Astrocyte (in vitro differentiated cells and primary cell): ENCODE measurements around the gene DNAJC13. TPM values are rescaled to one million over a fixed set of nuclear protein-coding genes. Genes with fewer than 3 reads are reported as not detected.
A peak's percentile ranks its signal among the peaks of the same experiment; 100 is the strongest.

ENCODE experiments used
- DNase-seq: peaks from one replicate; pipeline ENCODE4 v3.0.0-alpha.2; 2010; ENCODE audit warnings: low read depth
- FAIRE-seq: peaks from 2 replicates; lab custom pipeline; 2011; peaks lifted over from hg19 to GRCh38; lab: Jason Lieb, UNC
- H2AFZ ChIP-seq: 2 replicates; pipeline ENCODE4 v1.6.0; 2012; ENCODE audit warnings: low read depth, low read length, inconsistent platforms
- H3K27ac ChIP-seq: 2 replicates; pipeline ENCODE4 v1.5.1; 2011; ENCODE audit warnings: low read depth, low read length, inconsistent platforms
- H3K27me3 ChIP-seq: 2 replicates; pipeline ENCODE4 v1.6.0; 2011; ENCODE audit warnings: low read length, inconsistent platforms; ENCODE audit not compliant: insufficient read depth
- H3K36me3 ChIP-seq: 2 replicates; pipeline ENCODE4 v1.5.1; 2011; ENCODE audit warnings: low read length, inconsistent platforms; ENCODE audit not compliant: insufficient read depth
- H3K4me1 ChIP-seq: 2 replicates; pipeline ENCODE4 v1.5.1; 2011; ENCODE audit warnings: low read length, inconsistent platforms; ENCODE audit not compliant: insufficient read depth
- H3K4me2 ChIP-seq: 2 replicates; pipeline ENCODE4 v1.6.0; 2012; ENCODE audit warnings: low read length, inconsistent platforms
- H3K4me3 ChIP-seq: 2 replicates; pipeline ENCODE4 v1.5.1; 2011; ENCODE audit warnings: low read depth, mild to moderate bottlenecking, low read length, inconsistent platforms; ENCODE audit not compliant: insufficient read depth
- H3K79me2 ChIP-seq: 2 replicates; pipeline ENCODE4 v1.6.0; 2012; ENCODE audit warnings: mild to moderate bottlenecking, low read length, inconsistent platforms; ENCODE audit not compliant: insufficient read depth
- H3K9ac ChIP-seq: 2 replicates; pipeline ENCODE4 v1.6.0; 2012; ENCODE audit warnings: mild to moderate bottlenecking, low read length, inconsistent platforms
- H3K9me3 ChIP-seq: 2 replicates; pipeline ENCODE4 v1.5.1; 2012; ENCODE audit warnings: low read depth, mild to moderate bottlenecking, low read length, inconsistent platforms; ENCODE audit not compliant: insufficient read depth
- H4K20me1 ChIP-seq: 2 replicates; pipeline ENCODE4 v1.6.0; 2012; ENCODE audit warnings: low read length, inconsistent platforms; ENCODE audit not compliant: insufficient read depth
- H3K27ac Mint-ChIP-seq: one replicate; pipeline ENCODE4 v1.8.0; 2021; ENCODE audit warnings: mild to moderate bottlenecking, mixed read lengths; ENCODE audit not compliant: unreplicated experiment
- H3K27me3 Mint-ChIP-seq: one replicate; pipeline ENCODE4 v1.8.0; 2021; ENCODE audit warnings: low read depth, mixed read lengths; ENCODE audit not compliant: unreplicated experiment
- H3K36me3 Mint-ChIP-seq: one replicate; pipeline ENCODE4 v1.8.0; 2021; ENCODE audit warnings: low read depth, mixed read lengths; ENCODE audit not compliant: unreplicated experiment
- H3K4me1 Mint-ChIP-seq: one replicate; pipeline ENCODE4 v1.8.0; 2021; ENCODE audit warnings: low read depth, mixed read lengths; ENCODE audit not compliant: unreplicated experiment
- H3K4me3 Mint-ChIP-seq: one replicate; pipeline ENCODE4 v1.8.0; 2021; ENCODE audit warnings: mild to moderate bottlenecking, moderate library complexity, mixed read lengths; ENCODE audit not compliant: unreplicated experiment
- H3K9me3 Mint-ChIP-seq: one replicate; pipeline ENCODE4 v1.8.0; 2021; ENCODE audit warnings: mild to moderate bottlenecking, mixed read lengths; ENCODE audit not compliant: unreplicated experiment
- EZH2 ChIP-seq: IDR thresholded peaks from 2 replicates; pipeline ENCODE4 v1.6.1; 2012; ENCODE audit warnings: mild to moderate bottlenecking, low read length, inconsistent platforms; ENCODE audit not compliant: insufficient read depth
- total RNA-seq: library from RNA; stranded (reverse); gene quantifications from 2 replicates; pipeline ENCODE4 v1.2.1, GENCODE V29; 2021
- TF ChIP-seq, protein P1 (sequence below): IDR thresholded peaks from 2 replicates; pipeline ENCODE4 v1.5.1; 2011; ENCODE audit warnings: low read depth, mild to moderate bottlenecking, inconsistent platforms, low read length, moderate library complexity; ENCODE audit not compliant: insufficient read depth

The DNAJC13 gene
- total RNA-seq, 1 donor from 2014 or later, result 38.5 TPM

DNA sequence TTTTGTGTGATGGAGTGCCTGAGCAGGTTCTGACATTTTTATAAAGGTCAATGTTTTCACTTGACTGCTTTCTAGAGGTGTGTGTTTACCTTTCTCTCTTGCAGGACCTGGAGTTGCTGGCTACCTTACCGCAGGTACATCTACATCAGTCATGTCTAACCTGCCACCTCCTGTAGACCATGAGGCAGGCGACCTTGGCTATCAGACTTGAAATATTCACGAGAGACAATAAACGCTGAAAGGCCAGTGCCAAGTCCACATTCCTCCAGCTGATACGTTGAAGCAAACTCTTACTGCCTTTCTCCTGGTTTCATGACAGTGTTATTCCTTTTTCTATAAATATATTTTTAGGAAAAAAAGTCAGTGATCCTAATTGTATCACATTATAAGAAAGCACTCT is 120.8 kb downstream of the DNAJC13 start:
- TF ChIP-seq EZH2, result no peak
- TF ChIP-seq, protein P1, sequence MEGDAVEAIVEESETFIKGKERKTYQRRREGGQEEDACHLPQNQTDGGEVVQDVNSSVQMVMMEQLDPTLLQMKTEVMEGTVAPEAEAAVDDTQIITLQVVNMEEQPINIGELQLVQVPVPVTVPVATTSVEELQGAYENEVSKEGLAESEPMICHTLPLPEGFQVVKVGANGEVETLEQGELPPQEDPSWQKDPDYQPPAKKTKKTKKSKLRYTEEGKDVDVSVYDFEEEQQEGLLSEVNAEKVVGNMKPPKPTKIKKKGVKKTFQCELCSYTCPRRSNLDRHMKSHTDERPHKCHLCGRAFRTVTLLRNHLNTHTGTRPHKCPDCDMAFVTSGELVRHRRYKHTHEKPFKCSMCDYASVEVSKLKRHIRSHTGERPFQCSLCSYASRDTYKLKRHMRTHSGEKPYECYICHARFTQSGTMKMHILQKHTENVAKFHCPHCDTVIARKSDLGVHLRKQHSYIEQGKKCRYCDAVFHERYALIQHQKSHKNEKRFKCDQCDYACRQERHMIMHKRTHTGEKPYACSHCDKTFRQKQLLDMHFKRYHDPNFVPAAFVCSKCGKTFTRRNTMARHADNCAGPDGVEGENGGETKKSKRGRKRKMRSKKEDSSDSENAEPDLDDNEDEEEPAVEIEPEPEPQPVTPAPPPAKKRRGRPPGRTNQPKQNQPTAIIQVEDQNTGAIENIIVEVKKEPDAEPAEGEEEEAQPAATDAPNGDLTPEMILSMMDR, result no peak
- no peaks in the 10 kb centered on the region for H4K20me1 ChIP-seq
- H3K36me3 Mint-ChIP-seq, result peaks cover 8% of the 10 kb centered on the region
- H3K27ac ChIP-seq, result no peak overlapping the region
- H3K27ac Mint-ChIP-seq, result no peak overlapping the region
- H3K36me3 ChIP-seq, result peaks cover 31% of the 10 kb centered on the region
- H3K4me3 Mint-ChIP-seq, result no peak overlapping the region
- DNase-seq (no peak), FAIRE-seq (no peak)
- peaks cover 17% of the 10 kb centered on the region for H3K4me1 Mint-ChIP-seq
- H3K79me2 ChIP-seq, result no peaks in the 10 kb centered on the region
- H3K4me1 ChIP-seq, result peaks cover 22% of the 10 kb centered on the region
- H3K9ac ChIP-seq, result no peak overlapping the region
- H3K9me3 ChIP-seq, result no peaks in the 10 kb centered on the region
- H3K4me3 ChIP-seq, result no peak overlapping the region
- H3K4me2 ChIP-seq, result no peak overlapping the region
- no peak overlapping the region for H2AFZ ChIP-seq
- no peaks in the 10 kb centered on the region for H3K27me3 ChIP-seq
- H3K9me3 Mint-ChIP-seq, result no peaks in the 10 kb centered on the region
- H3K27me3 Mint-ChIP-seq, result no peaks in the 10 kb centered on the region

GRCh38 chr3:132539681-132540080 is 122.4 kb downstream of the DNAJC13 start:
- no peak overlapping the region for H3K4me3 ChIP-seq
- no peaks in the 10 kb centered on the region for H3K79me2 ChIP-seq
- Mint-ChIP-seq H3K9me3 (no peaks in the 10 kb centered on the region), H3K4me3 (no peak overlapping the region), H3K36me3 (peaks cover 6% of the 10 kb centered on the region), H3K27ac (no peak overlapping the region), H3K4me1 (peaks cover 21% of the 10 kb centered on the region), H3K27me3 (no peaks in the 10 kb centered on the region)
- H2AFZ ChIP-seq, result no peak overlapping the region
- TF ChIP-seq, protein P1, result no peak
- TF ChIP-seq EZH2, result no peak
- no peaks in the 10 kb centered on the region for H4K20me1 ChIP-seq
- H3K4me1 ChIP-seq, result peaks cover 27% of the 10 kb centered on the region
- H3K4me2 ChIP-seq, result no peak overlapping the region
- peaks cover 26% of the 10 kb centered on the region for H3K36me3 ChIP-seq
- DNase-seq, result no peak
- no peak for FAIRE-seq
- no peaks in the 10 kb centered on the region for H3K9me3 ChIP-seq
- no peaks in the 10 kb centered on the region for H3K27me3 ChIP-seq
- no peak overlapping the region for H3K9ac ChIP-seq
- no peak overlapping the region for H3K27ac ChIP-seq

DNA sequence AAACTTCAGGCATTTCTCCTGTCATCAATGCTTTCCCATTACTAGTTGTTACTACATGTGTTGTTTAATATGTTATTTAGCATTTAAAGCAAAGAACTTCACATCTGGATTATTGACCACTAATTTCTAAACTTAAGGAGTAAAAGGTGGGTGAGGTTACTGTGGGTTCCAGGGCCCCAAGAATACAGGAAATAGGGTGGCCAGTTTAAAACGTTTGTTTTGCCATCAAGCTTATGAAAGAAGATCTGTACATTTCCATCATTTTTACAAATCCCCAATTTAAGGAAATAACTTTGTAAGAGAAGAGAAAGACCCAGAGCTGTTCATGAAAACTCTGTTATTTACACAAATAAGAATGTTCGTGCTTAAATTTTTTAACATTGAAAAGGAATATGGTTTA is 125.3 kb downstream of the DNAJC13 start:
- TF ChIP-seq, protein P1, result no peak
- TF ChIP-seq EZH2, result no peak
- H3K4me3 Mint-ChIP-seq, result no peak overlapping the region
- Histone ChIP-seq H3K4me1 (peaks cover 16% of the 10 kb centered on the region), H3K27ac (peak overlapping the region; percentile 94), H3K79me2 (no peaks in the 10 kb centered on the region), H3K9ac (peak overlapping the region; percentile 44), H3K4me3 (no peak overlapping the region), H3K9me3 (no peaks in the 10 kb centered on the region), H3K4me2 (peak overlapping the region; percentile 79), H4K20me1 (no peaks in the 10 kb centered on the region), H3K27me3 (no peaks in the 10 kb centered on the region), H3K36me3 (peaks cover 26% of the 10 kb centered on the region), H2AFZ (no peak overlapping the region)
- H3K36me3 Mint-ChIP-seq, result peaks cover 6% of the 10 kb centered on the region
- DNase-seq (peak; percentile 6), FAIRE-seq (no peak)
- peaks cover 14% of the 10 kb centered on the region for H3K4me1 Mint-ChIP-seq
- no peaks in the 10 kb centered on the region for H3K9me3 Mint-ChIP-seq
- no peaks in the 10 kb centered on the region for H3K27me3 Mint-ChIP-seq
- H3K27ac Mint-ChIP-seq, result peak overlapping the region; percentile 75
